Spleen (tissue), 11 donors: ENCODE measurements around the gene IDUA. TPM values are rescaled to one million over a fixed set of nuclear protein-coding genes. Genes with fewer than 3 reads are reported as not detected.

ENCODE experiments used
- DNase-seq: peaks from one replicate; pipeline ENCODE4 v3.0.0-alpha.2; 2020
- H3K27ac ChIP-seq, 8 donors: fragments of 200-600 bp; sonication (generic) in 7 of 8; 1 replicate in 4 of 8; 2 replicates in 4 of 8; pipeline versions ENCODE4 v1.5.0 to v1.8.0; 2016 to 2021; ENCODE audit warnings: inconsistent platforms in 4 of 8, mild to moderate bottlenecking in 4 of 8, moderate library complexity in 1 of 8
- H3K27me3 ChIP-seq, 7 donors: fragments of 200-600 bp; sonication (generic) in 6 of 7; replicated peaks in 1 of 7; 1 replicate in 4 of 7; 2 replicates in 3 of 7; pipeline versions ENCODE4 v1.5.0 to v1.8.0; 2016 to 2021; ENCODE audit warnings: inconsistent platforms in 3 of 7, mild to moderate bottlenecking in 1 of 7
- H3K36me3 ChIP-seq, 6 donors: fragments of 200-600 bp; sonication (generic) in 5 of 6; 1 replicate in 4 of 6; 2 replicates in 2 of 6; pipeline versions ENCODE4 v1.5.0 to v1.8.0; 2016 to 2021; ENCODE audit warnings: inconsistent platforms in 2 of 6
- H3K4me1 ChIP-seq, 6 donors: fragments of 200-600 bp; sonication (generic) in 5 of 6; 1 replicate in 3 of 6; 2 replicates in 3 of 6; pipeline versions ENCODE4 v1.5.0 to v1.8.0; 2016 to 2021; ENCODE audit warnings: inconsistent platforms in 3 of 6
- H3K4me3 ChIP-seq, 8 donors: fragments of 200-600 bp; sonication (generic) in 7 of 8; 1 replicate in 4 of 8; 2 replicates in 4 of 8; pipeline versions ENCODE4 v1.5.0 to v1.8.0; 2016 to 2021; ENCODE audit warnings: inconsistent platforms in 4 of 8, mild to moderate bottlenecking in 4 of 8, moderate library complexity in 2 of 8
- H3K9me3 ChIP-seq, 8 donors: fragments of 200-600 bp; sonication (generic) in 7 of 8; 1 replicate in 4 of 8; 2 replicates in 4 of 8; pipeline versions ENCODE4 v1.5.0 to v1.8.0; 2016 to 2021; ENCODE audit warnings: inconsistent platforms in 4 of 8
- CTCF ChIP-seq, 11 experiments: fragments of 200-600 bp in 7 of 11; fragments of 450-650 bp in 4 of 11; sonication (generic) in 4 of 11; IDR thresholded peaks in 8 of 11; conservative IDR thresholded peaks in 3 of 11; 1 replicate in 7 of 11; 2 replicates in 4 of 11; pipeline versions ENCODE4 v1.4.0 to v1.8.0; 2016 to 2021; ENCODE audit warnings: antibody characterized with exemption in 11 of 11, inconsistent platforms in 4 of 11, mild to moderate bottlenecking in 1 of 11
- POLR2A ChIP-seq, 3 donors: fragments of 450-650 bp; IDR thresholded peaks; one replicate each; pipeline ENCODE4 v1.5.1; 2017; ENCODE audit warnings: antibody characterized with exemption in 3 of 3, mild to moderate bottlenecking in 1 of 3
- POLR2AphosphoS5 ChIP-seq, 3 donors: sonication (generic); formaldehyde crosslinking; IDR thresholded peaks; one replicate each; pipeline ENCODE4 v1.5.1; 2017; ENCODE audit warnings: antibody characterized with exemption in 3 of 3
- WGBS, 5 donors: extraction: QIAGEN DNeasy Blood & Tissue Kit in 3 of 5; methylation state at CpG; one replicate each; pipeline versions ENCODE4 v1.1.5 to v1.1.7; 2013 to 2018; 5-methylcytosine and 5-hydroxymethylcytosine counted together
- intact Hi-C: fragments of 100-400 bp; cut with DNase I; formaldehyde crosslinking; loops from one replicate; pipeline ENCODE4 v1.15.0; 2023; ENCODE audit warnings: low total_unique reads
- polyA plus RNA-seq, 3 donors: library from polyadenylated mRNA; stranded (reverse); fragments of 200-250 nt; gene quantifications; one replicate each; pipeline ENCODE4 v1.2.1, GENCODE V29; 2013
- total RNA-seq, 7 donors: library from RNA; depleted of rRNA in 3 of 7; stranded (reverse); fragments of >200 nt in 3 of 7; fragmentation: NEBNext Ultra II Directional in 4 of 7; extraction: Animal tissue kit (Norgen Biotek cat#: 25700) in 4 of 7; gene quantifications; one replicate each; pipeline versions ENCODE4 v1.1.0 to v1.2.1, GENCODE V29; 2016 to 2021
- donor health status: healthy with polysubstance abuse.
- donor health status: DM: no; HTN: no; CAD: no; lungs with moderate emphysema.
- donor health status: DM: no; HTN: no; CAD: no.
- donor health status: Bipolar disorder and iron deficiency.
- donor health status: healthy.
- donor health status: DM: no; HTN: no; CAD: no.
- donor health status: DM: yes; HTN: yes; CAD: no.

Gene IDUA
- total and polyA plus RNA-seq, 10 donors: 11.5 to 58.3 (median 24.4) TPM

- TF ChIP-seq POLR2A (IDR thresholded peaks at IDR 0.05): no peak
- TF ChIP-seq CTCF (IDR thresholded peaks at IDR 0.05 in 8 of 11, conservative IDR thresholded peaks at IDR 0.05 in 3 of 11): no peak
- no peak for TF ChIP-seq POLR2AphosphoS5 (IDR thresholded peaks at IDR 0.05)
- 90 to 93% (median 90%) methylated on average over 10 to 23 of the region's 23 CpGs for whole genome bisulfite sequencing, 5 donors
- H3K27me3 ChIP-seq: peaks cover 0 to 15% (median 0%) of the 10 kb centered on the region in 7 donors
- H3K4me1 ChIP-seq: peaks cover 13 to 54% (median 43%) of the 10 kb centered on the region in 6 donors
- H3K4me3 ChIP-seq: peak overlapping the region in 1 of 8 donors; percentile 37
- no peaks in the 10 kb centered on the region for H3K9me3 ChIP-seq
- H3K27ac ChIP-seq: no peak overlapping the region
- DNase-seq: no peak
- H3K36me3 ChIP-seq: peaks cover 0 to 38% (median 27%) of the 10 kb centered on the region in 6 donors
- intact Hi-C loops: no loop called here
Measured at GRCh38 chr4:968621-969394, 18.0 kb upstream of the IDUA start.

- Histone ChIP-seq H3K4me1 (peaks cover 13 to 62% (median 46%) of the 10 kb centered on the region in 6 donors), H3K4me3 (peak overlapping the region in 1 of 8 donors; percentile 24), H3K27ac (peak overlapping the region in 3 of 8 donors; percentile 22 to 77 (median 66)), H3K36me3 (peaks cover 0 to 25% (median 18%) of the 10 kb centered on the region in 6 donors), H3K9me3 (no peaks in the 10 kb centered on the region), H3K27me3 (peaks cover 0 to 15% (median 0%) of the 10 kb centered on the region in 7 donors)
- whole genome bisulfite sequencing, 5 donors: 86 to 89% (median 87%) methylated on average over 24 to 25 of the region's 25 CpGs
- DNase-seq: no peak
- intact Hi-C loops: loop anchor here (5.0 kb wide), 1 partner anchor 38 kb away; the partner anchor contains the start of genes GAK and TMEM175
- TF ChIP-seq POLR2AphosphoS5 (IDR thresholded peaks at IDR 0.05) (peak in 2 of 3 donors; percentile 7 to 29), CTCF (IDR thresholded peaks at IDR 0.05 in 8 of 11, conservative IDR thresholded peaks at IDR 0.05 in 3 of 11) (no peak)
Measured at GRCh38 chr4:970046-970745, 16.6 kb upstream of the IDUA start.

GRCh38 chr4:970854-971520 is 15.9 kb upstream of the IDUA start:
- peaks cover 0 to 17% (median 10%) of the 10 kb centered on the region in 6 donors for H3K36me3 ChIP-seq
- H3K27ac ChIP-seq: peak overlapping the region in 3 of 8 donors; percentile 37 to 77 (median 66)
- peak overlapping the region in 1 of 8 donors; percentile 95 for H3K4me3 ChIP-seq
- intact Hi-C loops: loop anchor here (5.0 kb wide), 1 partner anchor 39 kb away; the partner anchor contains the start of genes GAK and TMEM175
- 75 to 87% (median 87%) methylated on average over 17 of the region's 17 CpGs for WGBS, 5 donors
- H3K4me1 ChIP-seq: peaks cover 13 to 62% (median 46%) of the 10 kb centered on the region in 6 donors
- H3K9me3 ChIP-seq: no peaks in the 10 kb centered on the region
- peaks cover 0 to 15% (median 0%) of the 10 kb centered on the region in 7 donors for H3K27me3 ChIP-seq
- TF ChIP-seq CTCF (IDR thresholded peaks at IDR 0.05 in 8 of 11, conservative IDR thresholded peaks at IDR 0.05 in 3 of 11) (no peak), POLR2A (IDR thresholded peaks at IDR 0.05) (no peak), POLR2AphosphoS5 (IDR thresholded peaks at IDR 0.05) (no peak)
- DNase-seq: no peak
